SU-DHL-6 (cell line): ENCODE results near the gene RXRG.

ENCODE experiments used
- CTCF ChIP-seq: fragments of 200-600 bp; sonication (generic); IDR thresholded peaks from one replicate; pipeline ENCODE4 v1.5.1; 2017; ENCODE audit warnings: antibody characterized with exemption, mild to moderate bottlenecking, low read length, moderate library complexity; ENCODE audit not compliant: insufficient read depth, poor library complexity, severe bottlenecking
- EZH2phosphoT487 ChIP-seq: fragments of 200-600 bp; sonication (generic), shearing (Covaris generic); conservative IDR thresholded peaks from 2 replicates; pipeline ENCODE4 v1.6.1; 2018; ENCODE audit warnings: mild to moderate bottlenecking, antibody characterized with exemption, low read length, moderate library complexity, mixed read lengths

- no peak for TF ChIP-seq CTCF
- no peak for TF ChIP-seq EZH2phosphoT487
Measured at GRCh38 chr1:165456114-165456513, 11.2 kb upstream of the RXRG start.
